GM21576 (cell line): ENCODE measurements around the gene TNXB.
"Not testable (repeated sequence)": the region's sequence is repeated elsewhere in the genome, so short reads cannot be mapped to it uniquely, and the experiment has no call there.

Experiments used
- ATAC-seq: cut with Tn5 transposase; IDR thresholded peaks from one replicate; pipeline ENCODE4 v1.9.1; 2021; ENCODE audit warnings: mild to moderate bottlenecking, moderate library complexity; ENCODE audit not compliant: unreplicated experiment

Gene TNXB

DNA sequence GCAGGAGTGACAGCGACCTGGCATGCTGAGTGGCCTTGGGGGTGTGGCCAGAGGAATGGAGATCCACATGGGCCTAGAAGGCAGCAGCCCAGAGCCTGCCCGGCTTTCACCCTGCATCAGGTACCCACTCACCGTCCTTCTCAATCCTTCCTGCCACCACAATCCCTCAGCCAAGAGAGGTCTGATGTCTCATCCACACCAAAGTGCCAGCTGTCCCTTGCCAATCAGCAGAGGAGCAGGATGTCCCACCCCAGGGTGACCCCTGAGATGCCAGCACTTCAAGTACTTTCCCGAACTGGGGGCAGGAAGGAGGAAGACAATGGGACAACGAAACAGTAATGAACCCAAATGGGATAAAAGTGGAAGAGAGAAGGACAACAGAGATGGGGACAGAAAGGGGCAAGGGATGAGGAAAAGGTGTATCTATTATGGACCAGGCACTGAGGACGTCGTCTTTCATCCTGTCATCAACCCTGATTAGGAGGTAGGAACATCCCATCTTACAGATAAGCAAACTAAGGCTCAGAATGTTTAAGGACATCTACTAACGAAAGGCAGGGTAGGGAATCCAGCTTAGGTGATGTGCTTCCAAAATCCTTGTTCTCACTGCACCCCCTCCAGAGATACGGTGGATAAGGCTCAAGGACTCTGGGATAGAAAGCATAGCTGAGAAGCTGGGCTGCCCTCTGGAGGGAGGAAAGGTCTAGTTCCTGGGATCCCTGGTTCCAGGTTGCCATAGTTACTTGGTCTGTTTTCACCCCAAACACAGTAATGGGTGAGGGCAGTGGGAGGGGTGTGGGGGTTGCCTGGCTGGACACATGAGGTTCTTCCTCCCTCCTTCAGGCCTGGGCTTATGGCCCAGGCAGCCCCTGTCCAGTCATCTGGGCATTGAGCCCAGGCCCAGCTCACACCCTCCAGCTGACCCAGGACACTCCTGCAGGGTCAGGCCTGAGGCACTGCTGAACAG lies 4.5 kb upstream of the TNXB start:
- no peak for ATAC-seq

GRCh38 chr6:32112431-32112980 lies 3.4 kb upstream of the TNXB start:
- ATAC-seq: no peak

GRCh38 chr6:32111424-32112066 lies 2.4 kb upstream of the TNXB start:
- ATAC-seq: no peak

DNA sequence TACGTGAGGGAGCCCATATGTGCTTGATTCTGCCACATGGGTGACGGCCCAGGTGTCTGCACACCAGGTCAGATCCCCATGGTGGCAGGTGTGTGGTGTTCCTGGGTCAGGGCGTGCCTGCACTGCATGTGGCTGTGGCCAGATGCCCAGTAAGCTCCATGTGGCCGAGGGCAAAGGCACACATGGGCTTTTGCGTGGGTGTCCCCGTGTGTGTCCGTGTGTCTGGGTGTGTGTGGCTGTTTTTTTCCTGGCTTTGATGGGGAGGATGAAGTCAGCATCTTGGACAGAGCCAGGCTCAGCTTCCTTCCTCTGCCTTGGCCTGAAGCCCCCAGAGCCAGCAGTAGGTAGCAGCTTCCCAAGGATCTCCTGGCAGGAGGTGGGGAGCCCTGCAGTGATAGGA lies 1.5 kb upstream of the TNXB start:
- ATAC-seq: no peak

DNA sequence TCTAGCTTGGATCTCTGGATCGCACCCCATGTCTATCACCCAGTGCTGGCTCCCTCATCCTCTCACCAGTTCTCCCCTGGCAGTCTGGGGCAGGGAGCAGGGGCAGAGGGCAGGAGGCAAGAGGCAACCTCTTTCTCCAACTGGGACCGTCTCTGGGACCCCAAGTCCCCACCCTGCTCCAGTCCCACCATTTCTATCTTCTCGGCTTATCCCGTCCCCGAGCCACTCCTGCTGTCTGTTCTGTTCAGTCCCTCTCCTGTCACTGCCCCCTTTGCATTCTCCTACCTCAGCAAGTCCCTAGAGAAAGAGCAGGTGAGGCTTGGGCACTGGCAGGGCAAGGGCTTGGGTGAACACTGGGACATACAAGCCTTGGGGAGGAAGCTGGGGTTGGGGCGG lies 625 bp upstream of the TNXB start:
- no peak for ATAC-seq

DNA sequence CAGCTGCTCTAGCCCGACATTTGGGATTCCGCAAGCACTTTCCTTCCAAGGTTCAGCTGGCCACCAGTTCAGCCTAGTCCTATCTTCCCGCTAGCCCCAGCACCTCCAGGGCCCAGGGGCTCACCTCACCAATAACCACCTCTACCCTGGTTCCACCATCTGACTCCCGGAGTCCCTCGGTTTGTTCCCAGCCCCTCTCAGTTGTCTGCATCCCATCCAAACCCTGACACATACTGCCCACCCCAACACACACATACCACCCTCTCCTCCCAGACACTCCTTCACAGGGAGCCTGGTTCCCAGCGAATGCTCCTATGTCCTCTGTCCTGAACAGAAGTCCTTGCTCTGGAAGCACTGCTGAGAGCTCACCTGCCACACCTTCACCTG lies 418 bp downstream of the TNXB start:
- no peak for ATAC-seq

GRCh38 chr6:32108094-32108627 lies 977 bp downstream of the TNXB start:
- ATAC-seq: no peak

- no peak for ATAC-seq
Measured at GRCh38 chr6:32107406-32107805, 1.7 kb downstream of the TNXB start.

DNA sequence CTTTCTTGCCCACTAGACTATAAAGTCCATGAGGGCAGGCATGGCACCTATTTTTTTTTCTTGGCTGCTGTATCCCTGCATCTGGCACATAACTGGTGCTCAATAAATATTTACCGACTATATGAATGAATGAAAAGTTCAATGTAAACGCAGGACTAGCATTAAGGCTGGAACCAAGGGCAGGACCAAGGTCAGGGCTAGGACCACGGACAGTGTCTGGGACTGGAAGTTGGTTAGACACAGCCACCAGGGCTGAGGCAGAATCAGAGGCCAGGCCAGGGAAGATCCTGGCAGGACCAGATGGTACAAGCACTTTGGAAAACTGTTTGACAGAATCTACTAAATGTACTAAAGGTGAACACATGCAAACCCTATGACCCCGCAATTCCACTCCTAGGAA lies 3.7 kb downstream of the TNXB start:
- no peak for ATAC-seq

DNA sequence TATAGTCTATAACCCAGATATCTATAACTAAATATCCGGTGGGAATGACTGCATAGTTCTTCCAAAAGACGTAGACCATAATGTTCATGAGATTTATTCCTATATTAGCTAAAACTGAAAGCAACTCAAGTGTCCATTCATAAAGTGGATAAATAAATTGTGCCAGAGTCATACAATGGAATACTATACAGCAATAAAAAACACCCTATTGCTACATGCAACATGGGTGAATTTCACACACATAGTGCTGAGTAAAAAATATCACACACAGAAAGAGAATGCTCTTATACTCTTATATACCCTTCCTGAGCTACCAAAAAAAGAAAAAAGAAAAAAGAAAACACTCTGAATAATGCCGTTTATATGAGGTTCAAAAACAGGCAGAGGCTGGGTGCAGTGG lies 6.9 kb downstream of the TNXB start:
- no peak for ATAC-seq

GRCh38 chr6:32100251-32100650 lies 8.9 kb downstream of the TNXB start:
- not testable (repeated sequence) for ATAC-seq

GRCh38 chr6:32097364-32097763 lies 11.8 kb downstream of the TNXB start:
- no peak for ATAC-seq

- ATAC-seq: no peak
Measured at GRCh38 chr6:32096394-32097258, 12.5 kb downstream of the TNXB start.

- no peak for ATAC-seq
Measured at GRCh38 chr6:32096087-32096393, 13.1 kb downstream of the TNXB start.

DNA sequence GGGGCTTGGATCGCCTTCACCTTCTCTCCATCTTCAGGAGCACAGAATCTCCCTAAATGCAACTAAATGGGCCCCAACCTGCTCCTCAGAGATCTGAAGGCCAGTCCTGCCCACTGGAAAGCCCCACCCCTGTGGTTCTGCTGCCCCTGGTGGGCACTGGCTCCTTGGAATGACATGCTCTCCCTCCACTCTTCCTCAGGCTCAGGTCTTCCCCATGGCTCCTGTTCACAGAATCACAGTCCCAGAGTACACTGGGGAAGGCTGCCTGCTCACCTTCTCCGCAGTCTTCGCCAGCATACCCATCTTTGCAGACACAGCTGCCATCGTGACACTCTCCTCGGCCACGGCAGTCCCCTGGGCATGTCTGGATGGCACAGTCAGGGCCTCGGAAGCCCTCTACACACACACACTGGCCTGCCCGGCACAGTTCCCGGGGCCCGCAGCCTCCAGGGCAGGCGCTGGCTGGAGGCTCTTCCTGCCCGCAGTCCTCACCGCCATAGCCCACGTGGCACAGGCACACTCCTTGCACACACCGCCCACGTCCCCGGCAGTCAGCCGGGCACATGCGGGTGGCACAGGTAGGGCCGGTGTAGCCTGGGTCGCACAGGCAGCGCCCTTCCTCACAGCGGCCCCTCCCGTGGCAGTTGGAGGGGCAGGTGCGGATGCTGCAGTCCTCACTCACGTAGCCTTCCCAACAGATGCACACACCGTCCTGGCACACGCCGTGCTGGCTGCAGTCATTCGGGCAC lies 13.6 kb downstream of the TNXB start:
- no peak for ATAC-seq

GRCh38 chr6:32092760-32093497 lies 16.2 kb downstream of the TNXB start:
- ATAC-seq: no peak

DNA sequence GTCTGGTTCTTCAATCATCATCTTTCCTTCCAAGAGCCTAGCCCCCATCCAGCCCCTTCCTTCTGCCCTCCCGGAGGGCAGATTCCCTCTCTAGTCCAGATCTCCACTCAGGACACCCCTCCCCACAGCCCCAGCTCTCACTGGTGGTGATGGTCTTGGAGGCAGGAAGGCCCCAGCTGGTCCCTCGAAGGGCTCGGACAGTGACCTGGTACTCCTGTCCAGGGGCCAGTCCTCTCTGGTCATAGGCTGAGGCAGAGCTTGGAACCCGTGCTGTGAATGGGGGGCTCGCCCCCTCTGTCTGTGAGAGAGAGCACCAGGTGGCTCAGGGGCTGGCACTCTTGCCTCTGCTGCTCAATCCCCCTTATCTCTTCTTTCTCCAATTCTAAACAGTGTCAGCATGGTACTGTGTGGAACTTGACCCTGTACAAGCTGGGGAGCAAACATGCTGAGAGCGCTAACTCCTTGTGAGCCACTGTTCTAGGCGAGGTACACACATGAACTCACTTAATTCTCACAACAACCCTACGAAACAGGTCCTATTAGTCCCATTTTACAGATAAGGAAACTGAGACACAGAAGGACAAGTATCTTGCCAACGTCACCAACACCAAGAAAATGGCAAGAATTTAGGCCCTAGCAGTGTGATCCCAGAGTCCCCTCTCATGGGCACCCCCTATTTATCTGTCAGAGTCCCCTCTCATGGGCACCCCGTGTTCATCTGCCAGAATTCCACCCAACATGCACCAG lies 19.9 kb downstream of the TNXB start:
- ATAC-seq: no peak

DNA sequence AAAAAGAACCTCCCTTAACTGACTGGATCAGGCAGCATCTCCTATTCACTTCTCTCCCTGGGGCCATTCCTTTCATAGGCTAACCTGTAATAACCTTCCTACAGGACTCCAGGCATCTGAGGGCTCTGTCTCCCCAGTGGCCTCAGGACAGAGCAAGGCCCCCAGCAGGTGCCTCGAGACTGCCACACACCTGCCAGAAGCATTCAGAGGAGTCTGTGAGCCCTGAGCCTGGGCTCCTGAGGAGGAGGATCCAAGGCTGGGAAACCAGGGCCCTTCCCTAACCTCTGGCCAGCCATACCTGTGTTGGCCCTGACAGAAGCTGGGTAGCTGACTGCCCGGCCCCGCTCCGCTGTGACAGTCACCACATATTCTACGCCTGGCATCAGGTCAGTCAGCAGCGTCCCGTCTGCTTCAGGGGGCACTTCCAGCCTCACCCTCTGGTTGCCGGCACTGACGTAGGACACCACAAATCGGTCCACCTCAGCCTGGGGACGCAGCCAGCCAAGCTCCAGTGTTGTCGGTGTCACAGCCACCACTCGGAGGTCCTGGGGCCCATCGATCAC lies 20.6 kb downstream of the TNXB start:
- ATAC-seq: no peak
